K562 (cell line): ENCODE measurements around the gene KIAA0825. TPM values are rescaled to one million over a fixed set of nuclear protein-coding genes. Genes with fewer than 3 reads are reported as not detected.

Experiments used
- RBM39 ChIP-seq: fragments of 200-400 bp; formaldehyde crosslinking; optimal IDR thresholded peaks from 2 replicates; pipeline ENCODE3; 2018; ENCODE audit warnings: low read depth, low read length
- STAT5B ChIP-seq: fragments of 250-450 bp; sonication (Bioruptor Pico); IDR thresholded peaks from 2 replicates; pipeline ENCODE4 v1.8.0; 2021; ENCODE audit warnings: mild to moderate bottlenecking, inconsistent platforms
- polyA plus RNA-seq, 8 experiments: library from polyadenylated mRNA; depleted of rRNA in 4 of 8; stranded (reverse) in 5 of 8; unstranded in 3 of 8; fragments of >200 nt; fragmentation: Nextera tagmentation in 2 of 8; fragmentation: Illumina TruSeq in 1 of 8; extraction: Ambion mirVana in 2 of 8; extraction: Trizol in 1 of 8; gene quantifications; 2 replicates each; pipeline versions ENCODE4 v1.2.1 to v1.2.3, GENCODE V29; 2011 to 2014; ENCODE audit warnings: inconsistent platforms in 1 of 8, missing spikeins in 1 of 8
- total RNA-seq, 7 experiments: library from RNA; depleted of rRNA in 6 of 7; stranded (reverse); fragments of >200 nt in 6 of 7; fragmentation: Illumina TruSeq in 2 of 7; extraction: Trizol in 2 of 7; gene quantifications; 2 replicates each; pipeline versions ENCODE4 v1.2.1 to v1.2.3, GENCODE V29; 2011 to 2021; ENCODE audit warnings: low replicate concordance in 1 of 7
- TF ChIP-seq, protein P1 (sequence below): fragments of 450-650 bp; IDR thresholded peaks from 2 replicates; pipeline ENCODE4 v1.6.1; 2016; ENCODE audit warnings: mild to moderate bottlenecking, moderate library complexity

KIAA0825 gene
- total and polyA plus RNA-seq, 9 of the 15 experiments (the other 6 are each of a cell fraction or from before 2014, with no cell fraction given), result 0.05 to 0.36 (median 0.16) TPM; not detected in 1

DNA sequence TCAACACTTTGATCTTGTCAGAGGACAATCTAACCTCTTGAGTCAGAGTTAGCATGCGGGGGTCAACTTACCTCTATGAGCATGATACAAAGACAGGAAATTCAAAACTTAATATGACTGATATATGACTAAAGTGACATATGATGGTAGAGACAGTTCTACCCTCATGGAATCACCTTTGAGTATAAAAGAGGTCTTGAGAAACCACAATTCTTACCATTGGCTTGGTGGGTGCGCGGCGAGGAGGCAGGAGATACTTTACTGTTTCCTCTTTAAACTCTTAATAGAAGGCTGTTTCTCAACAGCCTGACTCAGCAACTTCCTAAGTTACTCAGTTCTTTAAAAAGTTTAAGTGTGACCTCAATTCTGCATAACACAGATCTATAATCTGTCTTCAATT lies 372.8 kb downstream of the KIAA0825 start (continued):
- TF ChIP-seq, protein P1, sequence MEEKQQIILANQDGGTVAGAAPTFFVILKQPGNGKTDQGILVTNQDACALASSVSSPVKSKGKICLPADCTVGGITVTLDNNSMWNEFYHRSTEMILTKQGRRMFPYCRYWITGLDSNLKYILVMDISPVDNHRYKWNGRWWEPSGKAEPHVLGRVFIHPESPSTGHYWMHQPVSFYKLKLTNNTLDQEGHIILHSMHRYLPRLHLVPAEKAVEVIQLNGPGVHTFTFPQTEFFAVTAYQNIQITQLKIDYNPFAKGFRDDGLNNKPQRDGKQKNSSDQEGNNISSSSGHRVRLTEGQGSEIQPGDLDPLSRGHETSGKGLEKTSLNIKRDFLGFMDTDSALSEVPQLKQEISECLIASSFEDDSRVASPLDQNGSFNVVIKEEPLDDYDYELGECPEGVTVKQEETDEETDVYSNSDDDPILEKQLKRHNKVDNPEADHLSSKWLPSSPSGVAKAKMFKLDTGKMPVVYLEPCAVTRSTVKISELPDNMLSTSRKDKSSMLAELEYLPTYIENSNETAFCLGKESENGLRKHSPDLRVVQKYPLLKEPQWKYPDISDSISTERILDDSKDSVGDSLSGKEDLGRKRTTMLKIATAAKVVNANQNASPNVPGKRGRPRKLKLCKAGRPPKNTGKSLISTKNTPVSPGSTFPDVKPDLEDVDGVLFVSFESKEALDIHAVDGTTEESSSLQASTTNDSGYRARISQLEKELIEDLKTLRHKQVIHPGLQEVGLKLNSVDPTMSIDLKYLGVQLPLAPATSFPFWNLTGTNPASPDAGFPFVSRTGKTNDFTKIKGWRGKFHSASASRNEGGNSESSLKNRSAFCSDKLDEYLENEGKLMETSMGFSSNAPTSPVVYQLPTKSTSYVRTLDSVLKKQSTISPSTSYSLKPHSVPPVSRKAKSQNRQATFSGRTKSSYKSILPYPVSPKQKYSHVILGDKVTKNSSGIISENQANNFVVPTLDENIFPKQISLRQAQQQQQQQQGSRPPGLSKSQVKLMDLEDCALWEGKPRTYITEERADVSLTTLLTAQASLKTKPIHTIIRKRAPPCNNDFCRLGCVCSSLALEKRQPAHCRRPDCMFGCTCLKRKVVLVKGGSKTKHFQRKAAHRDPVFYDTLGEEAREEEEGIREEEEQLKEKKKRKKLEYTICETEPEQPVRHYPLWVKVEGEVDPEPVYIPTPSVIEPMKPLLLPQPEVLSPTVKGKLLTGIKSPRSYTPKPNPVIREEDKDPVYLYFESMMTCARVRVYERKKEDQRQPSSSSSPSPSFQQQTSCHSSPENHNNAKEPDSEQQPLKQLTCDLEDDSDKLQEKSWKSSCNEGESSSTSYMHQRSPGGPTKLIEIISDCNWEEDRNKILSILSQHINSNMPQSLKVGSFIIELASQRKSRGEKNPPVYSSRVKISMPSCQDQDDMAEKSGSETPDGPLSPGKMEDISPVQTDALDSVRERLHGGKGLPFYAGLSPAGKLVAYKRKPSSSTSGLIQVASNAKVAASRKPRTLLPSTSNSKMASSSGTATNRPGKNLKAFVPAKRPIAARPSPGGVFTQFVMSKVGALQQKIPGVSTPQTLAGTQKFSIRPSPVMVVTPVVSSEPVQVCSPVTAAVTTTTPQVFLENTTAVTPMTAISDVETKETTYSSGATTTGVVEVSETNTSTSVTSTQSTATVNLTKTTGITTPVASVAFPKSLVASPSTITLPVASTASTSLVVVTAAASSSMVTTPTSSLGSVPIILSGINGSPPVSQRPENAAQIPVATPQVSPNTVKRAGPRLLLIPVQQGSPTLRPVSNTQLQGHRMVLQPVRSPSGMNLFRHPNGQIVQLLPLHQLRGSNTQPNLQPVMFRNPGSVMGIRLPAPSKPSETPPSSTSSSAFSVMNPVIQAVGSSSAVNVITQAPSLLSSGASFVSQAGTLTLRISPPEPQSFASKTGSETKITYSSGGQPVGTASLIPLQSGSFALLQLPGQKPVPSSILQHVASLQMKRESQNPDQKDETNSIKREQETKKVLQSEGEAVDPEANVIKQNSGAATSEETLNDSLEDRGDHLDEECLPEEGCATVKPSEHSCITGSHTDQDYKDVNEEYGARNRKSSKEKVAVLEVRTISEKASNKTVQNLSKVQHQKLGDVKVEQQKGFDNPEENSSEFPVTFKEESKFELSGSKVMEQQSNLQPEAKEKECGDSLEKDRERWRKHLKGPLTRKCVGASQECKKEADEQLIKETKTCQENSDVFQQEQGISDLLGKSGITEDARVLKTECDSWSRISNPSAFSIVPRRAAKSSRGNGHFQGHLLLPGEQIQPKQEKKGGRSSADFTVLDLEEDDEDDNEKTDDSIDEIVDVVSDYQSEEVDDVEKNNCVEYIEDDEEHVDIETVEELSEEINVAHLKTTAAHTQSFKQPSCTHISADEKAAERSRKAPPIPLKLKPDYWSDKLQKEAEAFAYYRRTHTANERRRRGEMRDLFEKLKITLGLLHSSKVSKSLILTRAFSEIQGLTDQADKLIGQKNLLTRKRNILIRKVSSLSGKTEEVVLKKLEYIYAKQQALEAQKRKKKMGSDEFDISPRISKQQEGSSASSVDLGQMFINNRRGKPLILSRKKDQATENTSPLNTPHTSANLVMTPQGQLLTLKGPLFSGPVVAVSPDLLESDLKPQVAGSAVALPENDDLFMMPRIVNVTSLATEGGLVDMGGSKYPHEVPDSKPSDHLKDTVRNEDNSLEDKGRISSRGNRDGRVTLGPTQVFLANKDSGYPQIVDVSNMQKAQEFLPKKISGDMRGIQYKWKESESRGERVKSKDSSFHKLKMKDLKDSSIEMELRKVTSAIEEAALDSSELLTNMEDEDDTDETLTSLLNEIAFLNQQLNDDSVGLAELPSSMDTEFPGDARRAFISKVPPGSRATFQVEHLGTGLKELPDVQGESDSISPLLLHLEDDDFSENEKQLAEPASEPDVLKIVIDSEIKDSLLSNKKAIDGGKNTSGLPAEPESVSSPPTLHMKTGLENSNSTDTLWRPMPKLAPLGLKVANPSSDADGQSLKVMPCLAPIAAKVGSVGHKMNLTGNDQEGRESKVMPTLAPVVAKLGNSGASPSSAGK, result no peak
- TF ChIP-seq STAT5B (no peak), RBM39 (no peak)
- TF ChIP-seq, all 486 proteins: peak for 2
